HepG2 (cell line): ENCODE measurements around the gene PIGW. TPM values are rescaled to one million over a fixed set of nuclear protein-coding genes. Genes with fewer than 3 reads are reported as not detected.

ENCODE experiments used
- ARNT2 ChIP-seq: sonication (generic); formaldehyde crosslinking; IDR thresholded peaks from 2 replicates; pipeline ENCODE4 v1.8.0; 2022; ENCODE audit warnings: mild to moderate bottlenecking, low read depth, missing genetic modification reagents, moderate library complexity
- CBFB ChIP-seq: sonication (generic); formaldehyde crosslinking; IDR thresholded peaks from 2 replicates; pipeline ENCODE4 v1.4.0; 2020; ENCODE audit warnings: missing genetic modification reagents
- ETV5 ChIP-seq: IDR thresholded peaks from 2 replicates; pipeline ENCODE4 v1.6.1; 2018; ENCODE audit warnings: missing biosample characterization, missing genetic modification reagents, inconsistent platforms, borderline replicate concordance
- GABPA ChIP-seq, 2 experiments: IDR thresholded peaks; 2 replicates each; pipeline ENCODE4 v1.6.1; 2011 to 2016; ENCODE audit warnings: low read depth in 2 of 2, low read length in 1 of 2, missing biosample characterization in 1 of 2, missing genetic modification characterization in 1 of 2
- GATAD2A ChIP-seq: IDR thresholded peaks from 2 replicates; pipeline ENCODE4 v1.6.1; 2016
- HNF4A ChIP-seq: sonication (generic); formaldehyde crosslinking; IDR thresholded peaks from 2 replicates; pipeline ENCODE4 v1.4.0; 2020; ENCODE audit warnings: missing genetic modification reagents
- MIER2 ChIP-seq: IDR thresholded peaks from 2 replicates; pipeline ENCODE4 v1.6.1; 2016; ENCODE audit warnings: missing biosample characterization, missing genetic modification reagents
- NBN ChIP-seq: fragments of 450-650 bp; conservative IDR thresholded peaks from 2 replicates; pipeline ENCODE4 v1.6.1; 2017
- PRMT3 ChIP-seq: sonication (generic); formaldehyde crosslinking; IDR thresholded peaks from 2 replicates; pipeline ENCODE4 v1.8.1; 2022; ENCODE audit warnings: low read depth, mild to moderate bottlenecking, moderate library complexity, missing genetic modification reagents, borderline replicate concordance
- SCMH1 ChIP-seq: sonication (generic); formaldehyde crosslinking; IDR thresholded peaks from 2 replicates; pipeline ENCODE4 v1.9.0; 2021; ENCODE audit warnings: missing genetic modification reagents, mild to moderate bottlenecking, borderline replicate concordance
- SOX13 ChIP-seq, 3 experiments: fragments of 450-650 bp in 1 of 3; sonication (generic) in 1 of 3; formaldehyde crosslinking in 1 of 3; IDR thresholded peaks in 2 of 3; conservative IDR thresholded peaks in 1 of 3; 2 replicates each; pipeline versions ENCODE4 v1.5.0 to v1.6.1; 2016 to 2020; ENCODE audit warnings: antibody characterized with exemption in 1 of 3, mild to moderate bottlenecking in 1 of 3, missing compliant biosample characterization in 1 of 3, missing genetic modification reagents in 1 of 3, moderate library complexity in 1 of 3
- ZNF329 ChIP-seq: sonication (generic); formaldehyde crosslinking; IDR thresholded peaks from 2 replicates; pipeline ENCODE4 v1.9.0; 2021; ENCODE audit warnings: low read depth, mild to moderate bottlenecking, missing genetic modification reagents
- polyA plus RNA-seq, 8 experiments: library from polyadenylated mRNA; depleted of rRNA in 3 of 8; stranded (reverse) in 7 of 8; unstranded in 1 of 8; fragments of >200 nt; fragmentation: Illumina TruSeq in 4 of 8; extraction: Trizol in 4 of 8; gene quantifications; 2 replicates each; pipeline versions ENCODE4 v1.2.1 to v1.2.3, GENCODE V29; 2011 to 2016; ENCODE audit warnings: low read depth in 4 of 8, missing spikeins in 1 of 8, mixed read lengths in 1 of 8; ENCODE audit not compliant: insufficient read depth in 1 of 8
- total RNA-seq, 5 experiments: library from RNA; depleted of rRNA; stranded (reverse); fragments of >200 nt; fragmentation: Illumina TruSeq; extraction: Trizol; gene quantifications; 2 replicates each; pipeline ENCODE4 v1.2.3, GENCODE V29; 2016; ENCODE audit warnings: low read depth in 1 of 5
- TF ChIP-seq, protein P1 (sequence below): sonication (generic); formaldehyde crosslinking; IDR thresholded peaks from 2 replicates; pipeline ENCODE4; 2020; ENCODE audit warnings: missing genetic modification reagents, mild to moderate bottlenecking, borderline replicate concordance
- TF ChIP-seq, protein P2 (sequence below): sonication (generic); formaldehyde crosslinking; IDR thresholded peaks from 2 replicates; pipeline ENCODE4 v1.5.0; 2020; ENCODE audit warnings: mild to moderate bottlenecking, missing genetic modification reagents
- TF ChIP-seq, protein P3 (sequence below): IDR thresholded peaks from 2 replicates; pipeline ENCODE4 v1.6.1; 2016; ENCODE audit warnings: missing biosample characterization, missing genetic modification reagents, low read depth

Gene PIGW
- total and polyA plus RNA-seq, 2 of the 13 experiments (the other 11 are each of a cell fraction or from before 2014, with no cell fraction given), result 9.0 to 24.0 TPM

DNA sequence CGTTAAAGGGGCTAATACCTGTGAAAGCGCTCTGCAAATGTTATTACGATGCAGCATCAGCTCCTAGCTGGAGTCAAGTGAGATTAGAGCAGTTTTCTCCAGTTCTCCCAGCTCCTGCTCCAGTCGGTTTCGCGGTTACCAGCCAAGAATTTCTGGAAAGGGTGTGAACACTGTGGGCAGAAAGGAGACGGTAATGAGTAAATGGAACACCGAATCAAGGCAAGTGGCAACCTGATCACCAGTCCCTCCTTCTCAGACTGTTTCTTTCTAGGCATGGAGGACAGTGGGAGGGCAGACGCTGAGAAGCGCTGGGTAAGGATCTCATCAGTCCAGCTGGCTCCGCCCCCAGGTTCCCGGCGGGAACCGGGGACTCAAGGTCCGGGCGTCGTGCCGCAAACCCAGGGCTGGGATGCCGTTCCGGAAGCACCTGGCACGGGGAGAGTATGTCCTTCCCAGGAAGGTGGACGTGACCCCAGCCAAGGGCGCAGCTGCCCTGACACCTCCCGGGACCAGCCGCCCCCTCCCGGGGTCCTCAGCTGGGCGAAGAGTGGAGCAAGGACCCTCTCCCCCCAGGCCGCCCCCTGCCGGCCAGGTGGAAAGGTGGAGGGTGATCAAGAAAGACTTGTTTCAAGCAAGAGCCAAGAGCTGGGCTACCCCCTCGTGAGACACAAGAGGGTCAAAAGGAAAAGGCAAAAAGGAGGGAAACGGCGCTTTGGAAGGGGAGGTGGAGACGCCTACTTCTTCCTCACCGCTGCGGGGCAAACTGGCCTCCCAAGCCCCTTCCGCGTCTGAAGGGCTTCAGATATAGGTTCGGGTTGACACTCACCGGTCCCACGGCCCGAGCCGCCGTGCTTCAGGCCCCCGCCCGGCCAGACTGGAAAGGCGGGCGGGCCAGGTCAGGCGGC, 600 bp upstream of the PIGW start (continued):
- TF ChIP-seq, protein P1, sequence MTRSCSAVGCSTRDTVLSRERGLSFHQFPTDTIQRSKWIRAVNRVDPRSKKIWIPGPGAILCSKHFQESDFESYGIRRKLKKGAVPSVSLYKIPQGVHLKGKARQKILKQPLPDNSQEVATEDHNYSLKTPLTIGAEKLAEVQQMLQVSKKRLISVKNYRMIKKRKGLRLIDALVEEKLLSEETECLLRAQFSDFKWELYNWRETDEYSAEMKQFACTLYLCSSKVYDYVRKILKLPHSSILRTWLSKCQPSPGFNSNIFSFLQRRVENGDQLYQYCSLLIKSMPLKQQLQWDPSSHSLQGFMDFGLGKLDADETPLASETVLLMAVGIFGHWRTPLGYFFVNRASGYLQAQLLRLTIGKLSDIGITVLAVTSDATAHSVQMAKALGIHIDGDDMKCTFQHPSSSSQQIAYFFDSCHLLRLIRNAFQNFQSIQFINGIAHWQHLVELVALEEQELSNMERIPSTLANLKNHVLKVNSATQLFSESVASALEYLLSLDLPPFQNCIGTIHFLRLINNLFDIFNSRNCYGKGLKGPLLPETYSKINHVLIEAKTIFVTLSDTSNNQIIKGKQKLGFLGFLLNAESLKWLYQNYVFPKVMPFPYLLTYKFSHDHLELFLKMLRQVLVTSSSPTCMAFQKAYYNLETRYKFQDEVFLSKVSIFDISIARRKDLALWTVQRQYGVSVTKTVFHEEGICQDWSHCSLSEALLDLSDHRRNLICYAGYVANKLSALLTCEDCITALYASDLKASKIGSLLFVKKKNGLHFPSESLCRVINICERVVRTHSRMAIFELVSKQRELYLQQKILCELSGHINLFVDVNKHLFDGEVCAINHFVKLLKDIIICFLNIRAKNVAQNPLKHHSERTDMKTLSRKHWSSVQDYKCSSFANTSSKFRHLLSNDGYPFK (CRISPR knock-in tag), result no peak; the same call in 1 of the 2 replicates
- no peak for TF ChIP-seq SCMH1 (CRISPR knock-in tag)
- 0 out of 2 replicates have a peak, but pooled peaks have one; percentile 5 for TF ChIP-seq HNF4A (CRISPR knock-in tag)
- TF ChIP-seq, protein P2, sequence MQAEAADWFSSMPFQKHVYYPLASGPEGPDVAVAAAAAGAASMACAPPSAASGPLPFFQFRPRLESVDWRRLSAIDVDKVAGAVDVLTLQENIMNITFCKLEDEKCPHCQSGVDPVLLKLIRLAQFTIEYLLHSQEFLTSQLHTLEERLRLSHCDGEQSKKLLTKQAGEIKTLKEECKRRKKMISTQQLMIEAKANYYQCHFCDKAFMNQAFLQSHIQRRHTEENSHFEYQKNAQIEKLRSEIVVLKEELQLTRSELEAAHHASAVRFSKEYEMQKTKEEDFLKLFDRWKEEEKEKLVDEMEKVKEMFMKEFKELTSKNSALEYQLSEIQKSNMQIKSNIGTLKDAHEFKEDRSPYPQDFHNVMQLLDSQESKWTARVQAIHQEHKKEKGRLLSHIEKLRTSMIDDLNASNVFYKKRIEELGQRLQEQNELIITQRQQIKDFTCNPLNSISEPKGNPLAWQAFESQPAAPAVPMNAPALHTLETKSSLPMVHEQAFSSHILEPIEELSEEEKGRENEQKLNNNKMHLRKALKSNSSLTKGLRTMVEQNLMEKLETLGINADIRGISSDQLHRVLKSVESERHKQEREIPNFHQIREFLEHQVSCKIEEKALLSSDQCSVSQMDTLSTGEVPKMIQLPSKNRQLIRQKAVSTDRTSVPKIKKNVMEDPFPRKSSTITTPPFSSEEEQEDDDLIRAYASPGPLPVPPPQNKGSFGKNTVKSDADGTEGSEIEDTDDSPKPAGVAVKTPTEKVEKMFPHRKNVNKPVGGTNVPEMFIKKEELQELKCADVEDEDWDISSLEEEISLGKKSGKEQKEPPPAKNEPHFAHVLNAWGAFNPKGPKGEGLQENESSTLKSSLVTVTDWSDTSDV (CRISPR knock-in tag), result no peak
- TF ChIP-seq ZNF329 (CRISPR knock-in tag), result 0 out of 2 replicates have a peak, but pooled peaks have one; percentile 31
- no peak for TF ChIP-seq CBFB (CRISPR knock-in tag)
- peak; percentile 27 for TF ChIP-seq GABPA (IDR thresholded peaks at IDR 0.05; ENCODE audit: low read depth, low read length)
- TF ChIP-seq GABPA (CRISPR knock-in tag; IDR thresholded peaks at IDR 0.05; ENCODE audit: low read depth), result peak; percentile 43
- no peak for TF ChIP-seq NBN
- TF ChIP-seq ETV5 (CRISPR knock-in tag), result peak; percentile 53; the same call in 1 of the 2 replicates
- TF ChIP-seq, protein P3, sequence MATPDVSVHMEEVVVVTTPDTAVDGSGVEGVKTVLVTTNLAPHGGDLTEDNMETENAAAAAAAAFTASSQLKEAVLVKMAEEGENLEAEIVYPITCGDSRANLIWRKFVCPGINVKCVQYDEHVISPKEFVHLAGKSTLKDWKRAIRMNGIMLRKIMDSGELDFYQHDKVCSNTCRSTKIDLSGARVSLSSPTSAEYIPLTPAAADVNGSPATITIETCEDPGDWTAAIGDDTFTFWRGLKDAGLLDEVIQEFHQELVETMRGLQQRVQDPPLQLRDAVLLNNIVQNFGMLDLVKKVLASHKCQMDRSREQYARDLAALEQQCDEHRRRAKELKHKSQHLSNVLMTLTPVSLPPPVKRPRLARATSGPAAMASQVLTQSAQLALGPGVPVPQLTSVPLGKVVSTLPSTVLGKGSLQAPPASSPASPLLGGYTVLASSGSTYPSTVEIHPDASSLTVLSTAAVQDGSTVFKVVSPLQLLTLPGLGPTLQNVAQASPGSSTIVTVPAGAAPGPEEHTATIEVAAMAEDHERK (CRISPR knock-in tag), result no peak
- no peak for TF ChIP-seq MIER2 (CRISPR knock-in tag)
- no peak for TF ChIP-seq SOX13 (IDR thresholded peaks at IDR 0.05)
- no peak for TF ChIP-seq SOX13 (CRISPR knock-in tag; conservative IDR thresholded peaks at IDR 0.05 in 1 of 2, IDR thresholded peaks at IDR 0.05 in 1 of 2)
- TF ChIP-seq GATAD2A (CRISPR knock-in tag), result no peak
- TF ChIP-seq ARNT2 (CRISPR knock-in tag), result no peak
- peak; percentile 74; the same call in 1 of the 2 replicates for TF ChIP-seq PRMT3 (CRISPR knock-in tag)
